K562 (cell line): ENCODE measurements around the gene KCNQ4. TPM values are rescaled to one million over a fixed set of nuclear protein-coding genes. Genes with fewer than 3 reads are reported as not detected.

Experiments
- ATF3 ChIP-seq, 2 experiments: fragments of 450-650 bp in 1 of 2; sonication (generic) in 1 of 2; formaldehyde crosslinking in 1 of 2; IDR thresholded peaks in 1 of 2; conservative IDR thresholded peaks in 1 of 2; 2 replicates each; pipeline versions ENCODE4 v1.6.1 to v1.8.1; 2016 to 2023; ENCODE audit warnings: mild to moderate bottlenecking in 2 of 2, moderate library complexity in 2 of 2, inconsistent platforms in 1 of 2, missing genetic modification reagents in 1 of 2
- CREM ChIP-seq: IDR thresholded peaks from 2 replicates; pipeline ENCODE4 v1.6.1; 2014; ENCODE audit warnings: antibody characterized with exemption, low read depth
- EP300 ChIP-seq: IDR thresholded peaks from 2 replicates; pipeline ENCODE4 v1.6.1; 2012; ENCODE audit warnings: low read length, improper control_type of control experiment
- FOXK1 ChIP-seq: sonication (generic); formaldehyde crosslinking; IDR thresholded peaks from 2 replicates; pipeline ENCODE4 v1.8.0; 2022; ENCODE audit warnings: missing genetic modification reagents, mild to moderate bottlenecking, borderline replicate concordance
- GATAD2B ChIP-seq: fragments of 450-650 bp; IDR thresholded peaks from 2 replicates; pipeline ENCODE4 v1.6.1; 2017; ENCODE audit warnings: mild to moderate bottlenecking, borderline replicate concordance
- ZBTB7A ChIP-seq: IDR thresholded peaks from 2 replicates; pipeline ENCODE4 v1.6.1; 2011; ENCODE audit warnings: low read depth, mild to moderate bottlenecking, low read length, moderate library complexity, borderline replicate concordance; ENCODE audit not compliant: control insufficient read depth
- ZNF140 ChIP-seq: fragments of 250-450 bp; sonication (Bioruptor Pico); IDR thresholded peaks from 2 replicates; pipeline ENCODE4 v1.8.0; 2021; ENCODE audit warnings: moderate library complexity, mild to moderate bottlenecking, inconsistent platforms
- ZNF57 ChIP-seq: fragments of 450-650 bp; formaldehyde crosslinking; IDR thresholded peaks from 2 replicates; pipeline ENCODE4 v1.4.0; 2020; ENCODE audit warnings: mild to moderate bottlenecking, moderate library complexity
- ZNF75A ChIP-seq: fragments of 450-650 bp; formaldehyde crosslinking; IDR thresholded peaks from 2 replicates; pipeline ENCODE4 v1.4.0; 2020; ENCODE audit warnings: mild to moderate bottlenecking
- ZNF764 ChIP-seq: fragments of 250-450 bp; sonication (Bioruptor Pico); IDR thresholded peaks from 2 replicates; pipeline ENCODE4 v1.4.0; 2020; ENCODE audit warnings: low read depth, mild to moderate bottlenecking, moderate library complexity
- polyA plus RNA-seq, 8 experiments: library from polyadenylated mRNA; depleted of rRNA in 4 of 8; stranded (reverse) in 5 of 8; unstranded in 3 of 8; fragments of >200 nt; fragmentation: Nextera tagmentation in 2 of 8; fragmentation: Illumina TruSeq in 1 of 8; extraction: Ambion mirVana in 2 of 8; extraction: Trizol in 1 of 8; gene quantifications; 2 replicates each; pipeline versions ENCODE4 v1.2.1 to v1.2.3, GENCODE V29; 2011 to 2014; ENCODE audit warnings: inconsistent platforms in 1 of 8, missing spikeins in 1 of 8
- total RNA-seq, 7 experiments: library from RNA; depleted of rRNA in 6 of 7; stranded (reverse); fragments of >200 nt in 6 of 7; fragmentation: Illumina TruSeq in 2 of 7; extraction: Trizol in 2 of 7; gene quantifications; 2 replicates each; pipeline versions ENCODE4 v1.2.1 to v1.2.3, GENCODE V29; 2011 to 2021; ENCODE audit warnings: low replicate concordance in 1 of 7
- TF ChIP-seq, protein P1 (sequence below): fragments of 250-450 bp; sonication (Bioruptor Pico); IDR thresholded peaks from 2 replicates; pipeline ENCODE4 v1.4.0; 2020
- TF ChIP-seq, protein P2 (sequence below): fragments of 450-650 bp; IDR thresholded peaks from one replicate; pipeline ENCODE4 v1.6.1; 2018; ENCODE audit warnings: mild to moderate bottlenecking, moderate library complexity; ENCODE audit not compliant: partially characterized antibody
- TF ChIP-seq, protein P3 (sequence below): sonication (generic); formaldehyde crosslinking; IDR thresholded peaks from 2 replicates; pipeline ENCODE4 v1.8.0; 2023; ENCODE audit warnings: mild to moderate bottlenecking, missing genetic modification reagents

KCNQ4 gene
- total and polyA plus RNA-seq, 9 of the 15 experiments (the other 6 are each of a cell fraction or from before 2014, with no cell fraction given), result 0.07 to 4.1 (median 0.79) TPM

DNA sequence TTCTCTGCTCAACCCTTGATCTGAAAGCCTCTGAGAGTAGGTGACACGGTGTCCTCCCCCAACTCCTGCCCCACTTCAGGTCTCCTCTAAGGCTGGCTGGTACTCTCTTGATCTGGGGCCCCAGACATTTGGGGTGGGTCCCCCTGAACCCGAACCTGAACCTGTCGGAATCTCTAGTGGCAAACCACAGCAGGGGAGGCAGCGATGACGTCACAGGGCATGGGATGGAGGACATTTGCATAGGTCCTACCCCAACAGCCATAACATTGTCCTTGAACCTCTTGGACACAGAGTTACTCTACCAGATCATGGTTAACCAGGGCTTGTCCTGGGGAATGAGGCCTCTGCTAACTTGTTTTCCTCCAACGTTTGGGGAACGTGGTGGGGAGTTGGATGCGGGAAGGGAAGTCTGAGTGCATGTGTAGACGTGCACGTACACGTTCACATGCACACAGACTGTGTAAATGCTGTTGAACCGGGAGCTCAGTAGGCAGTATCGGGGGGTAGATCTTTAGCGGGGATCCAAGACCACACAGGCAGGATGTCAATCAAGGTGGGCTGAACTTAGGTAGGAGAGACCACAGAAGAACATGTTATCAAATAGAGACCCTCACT is 46.2 kb downstream of the KCNQ4 start (continued):
- TF ChIP-seq, protein P1, sequence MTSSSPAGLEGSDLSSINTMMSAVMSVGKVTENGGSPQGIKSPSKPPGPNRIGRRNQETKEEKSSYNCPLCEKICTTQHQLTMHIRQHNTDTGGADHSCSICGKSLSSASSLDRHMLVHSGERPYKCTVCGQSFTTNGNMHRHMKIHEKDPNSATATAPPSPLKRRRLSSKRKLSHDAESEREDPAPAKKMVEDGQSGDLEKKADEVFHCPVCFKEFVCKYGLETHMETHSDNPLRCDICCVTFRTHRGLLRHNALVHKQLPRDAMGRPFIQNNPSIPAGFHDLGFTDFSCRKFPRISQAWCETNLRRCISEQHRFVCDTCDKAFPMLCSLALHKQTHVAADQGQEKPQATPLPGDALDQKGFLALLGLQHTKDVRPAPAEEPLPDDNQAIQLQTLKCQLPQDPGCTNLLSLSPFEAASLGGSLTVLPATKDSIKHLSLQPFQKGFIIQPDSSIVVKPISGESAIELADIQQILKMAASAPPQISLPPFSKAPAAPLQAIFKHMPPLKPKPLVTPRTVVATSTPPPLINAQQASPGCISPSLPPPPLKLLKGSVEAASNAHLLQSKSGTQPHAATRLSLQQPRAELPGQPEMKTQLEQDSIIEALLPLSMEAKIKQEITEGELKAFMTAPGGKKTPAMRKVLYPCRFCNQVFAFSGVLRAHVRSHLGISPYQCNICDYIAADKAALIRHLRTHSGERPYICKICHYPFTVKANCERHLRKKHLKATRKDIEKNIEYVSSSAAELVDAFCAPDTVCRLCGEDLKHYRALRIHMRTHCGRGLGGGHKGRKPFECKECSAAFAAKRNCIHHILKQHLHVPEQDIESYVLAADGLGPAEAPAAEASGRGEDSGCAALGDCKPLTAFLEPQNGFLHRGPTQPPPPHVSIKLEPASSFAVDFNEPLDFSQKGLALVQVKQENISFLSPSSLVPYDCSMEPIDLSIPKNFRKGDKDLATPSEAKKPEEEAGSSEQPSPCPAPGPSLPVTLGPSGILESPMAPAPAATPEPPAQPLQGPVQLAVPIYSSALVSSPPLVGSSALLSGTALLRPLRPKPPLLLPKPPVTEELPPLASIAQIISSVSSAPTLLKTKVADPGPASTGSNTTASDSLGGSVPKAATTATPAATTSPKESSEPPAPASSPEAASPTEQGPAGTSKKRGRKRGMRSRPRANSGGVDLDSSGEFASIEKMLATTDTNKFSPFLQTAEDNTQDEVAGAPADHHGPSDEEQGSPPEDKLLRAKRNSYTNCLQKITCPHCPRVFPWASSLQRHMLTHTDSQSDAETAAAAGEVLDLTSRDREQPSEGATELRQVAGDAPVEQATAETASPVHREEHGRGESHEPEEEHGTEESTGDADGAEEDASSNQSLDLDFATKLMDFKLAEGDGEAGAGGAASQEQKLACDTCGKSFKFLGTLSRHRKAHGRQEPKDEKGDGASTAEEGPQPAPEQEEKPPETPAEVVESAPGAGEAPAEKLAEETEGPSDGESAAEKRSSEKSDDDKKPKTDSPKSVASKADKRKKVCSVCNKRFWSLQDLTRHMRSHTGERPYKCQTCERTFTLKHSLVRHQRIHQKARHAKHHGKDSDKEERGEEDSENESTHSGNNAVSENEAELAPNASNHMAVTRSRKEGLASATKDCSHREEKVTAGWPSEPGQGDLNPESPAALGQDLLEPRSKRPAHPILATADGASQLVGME (CRISPR knock-in tag), result no peak
- TF ChIP-seq EP300 (no peak), ZBTB7A (0 out of 2 replicates have a peak, but pooled peaks have one; percentile 6), ZNF764 (CRISPR knock-in tag) (no peak), ZNF57 (no peak), ATF3 (IDR thresholded peaks at IDR 0.05) (peak; percentile 58), ATF3 (CRISPR knock-in tag; conservative IDR thresholded peaks at IDR 0.05) (no peak), CREM (peak; percentile 51), FOXK1 (CRISPR knock-in tag) (no peak), ZNF140 (CRISPR knock-in tag) (no peak), ZNF75A (CRISPR knock-in tag) (no peak), GATAD2B (no peak)
- TF ChIP-seq, protein P2, sequence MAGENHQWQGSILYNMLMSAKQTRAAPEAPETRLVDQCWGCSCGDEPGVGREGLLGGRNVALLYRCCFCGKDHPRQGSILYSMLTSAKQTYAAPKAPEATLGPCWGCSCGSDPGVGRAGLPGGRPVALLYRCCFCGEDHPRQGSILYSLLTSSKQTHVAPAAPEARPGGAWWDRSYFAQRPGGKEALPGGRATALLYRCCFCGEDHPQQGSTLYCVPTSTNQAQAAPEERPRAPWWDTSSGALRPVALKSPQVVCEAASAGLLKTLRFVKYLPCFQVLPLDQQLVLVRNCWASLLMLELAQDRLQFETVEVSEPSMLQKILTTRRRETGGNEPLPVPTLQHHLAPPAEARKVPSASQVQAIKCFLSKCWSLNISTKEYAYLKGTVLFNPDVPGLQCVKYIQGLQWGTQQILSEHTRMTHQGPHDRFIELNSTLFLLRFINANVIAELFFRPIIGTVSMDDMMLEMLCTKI, result no peak
- TF ChIP-seq, protein P3, sequence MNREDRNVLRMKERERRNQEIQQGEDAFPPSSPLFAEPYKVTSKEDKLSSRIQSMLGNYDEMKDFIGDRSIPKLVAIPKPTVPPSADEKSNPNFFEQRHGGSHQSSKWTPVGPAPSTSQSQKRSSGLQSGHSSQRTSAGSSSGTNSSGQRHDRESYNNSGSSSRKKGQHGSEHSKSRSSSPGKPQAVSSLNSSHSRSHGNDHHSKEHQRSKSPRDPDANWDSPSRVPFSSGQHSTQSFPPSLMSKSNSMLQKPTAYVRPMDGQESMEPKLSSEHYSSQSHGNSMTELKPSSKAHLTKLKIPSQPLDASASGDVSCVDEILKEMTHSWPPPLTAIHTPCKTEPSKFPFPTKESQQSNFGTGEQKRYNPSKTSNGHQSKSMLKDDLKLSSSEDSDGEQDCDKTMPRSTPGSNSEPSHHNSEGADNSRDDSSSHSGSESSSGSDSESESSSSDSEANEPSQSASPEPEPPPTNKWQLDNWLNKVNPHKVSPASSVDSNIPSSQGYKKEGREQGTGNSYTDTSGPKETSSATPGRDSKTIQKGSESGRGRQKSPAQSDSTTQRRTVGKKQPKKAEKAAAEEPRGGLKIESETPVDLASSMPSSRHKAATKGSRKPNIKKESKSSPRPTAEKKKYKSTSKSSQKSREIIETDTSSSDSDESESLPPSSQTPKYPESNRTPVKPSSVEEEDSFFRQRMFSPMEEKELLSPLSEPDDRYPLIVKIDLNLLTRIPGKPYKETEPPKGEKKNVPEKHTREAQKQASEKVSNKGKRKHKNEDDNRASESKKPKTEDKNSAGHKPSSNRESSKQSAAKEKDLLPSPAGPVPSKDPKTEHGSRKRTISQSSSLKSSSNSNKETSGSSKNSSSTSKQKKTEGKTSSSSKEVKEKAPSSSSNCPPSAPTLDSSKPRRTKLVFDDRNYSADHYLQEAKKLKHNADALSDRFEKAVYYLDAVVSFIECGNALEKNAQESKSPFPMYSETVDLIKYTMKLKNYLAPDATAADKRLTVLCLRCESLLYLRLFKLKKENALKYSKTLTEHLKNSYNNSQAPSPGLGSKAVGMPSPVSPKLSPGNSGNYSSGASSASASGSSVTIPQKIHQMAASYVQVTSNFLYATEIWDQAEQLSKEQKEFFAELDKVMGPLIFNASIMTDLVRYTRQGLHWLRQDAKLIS, result no peak
